ENCODE measurements around the gene HGFAC.

The HGFAC gene

DNA sequence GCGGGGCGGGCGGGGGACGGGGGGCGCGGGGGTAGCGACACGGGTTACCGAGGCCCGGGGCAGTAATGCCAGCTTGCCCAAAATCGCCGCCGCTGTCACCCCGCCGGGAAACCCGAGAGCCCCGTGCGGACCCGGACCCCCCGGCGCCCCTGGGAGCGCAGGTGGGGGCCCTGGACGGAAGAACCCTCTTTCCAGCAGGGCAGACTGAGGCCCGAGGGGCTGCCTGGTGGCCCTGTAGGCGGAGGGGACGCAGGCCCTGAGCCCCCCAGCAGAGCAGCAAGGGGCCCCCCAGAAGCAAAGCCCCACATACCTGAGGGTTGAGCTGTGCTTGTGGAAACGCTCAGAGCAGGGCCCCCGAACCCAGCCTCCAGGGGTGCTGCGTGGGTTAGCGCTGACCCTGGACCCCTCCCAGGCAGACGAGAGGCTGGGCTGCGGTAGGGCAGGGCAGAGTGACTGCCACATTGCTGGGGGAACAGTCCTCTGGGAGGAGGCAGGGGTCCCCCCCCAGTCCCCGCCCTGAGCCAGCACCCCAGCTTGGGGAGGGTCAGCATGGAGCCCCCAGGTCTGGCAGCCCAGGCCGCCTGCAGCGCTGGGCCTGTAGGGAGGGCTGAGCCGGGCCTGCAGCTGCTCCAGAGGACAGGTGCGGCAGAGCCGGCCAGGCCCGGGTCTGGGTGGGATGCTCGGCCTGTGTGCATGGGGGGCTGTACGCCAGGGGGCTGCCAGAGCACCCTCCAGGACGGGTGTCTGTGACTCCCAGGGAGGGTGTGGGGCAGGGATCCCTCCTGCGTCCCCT lies 22.0 kb downstream of the HGFAC start:
- no peak for DNase-seq (ENCODE audit: insufficient read length, low spot score)
- TF ChIP-seq, protein P1, sequence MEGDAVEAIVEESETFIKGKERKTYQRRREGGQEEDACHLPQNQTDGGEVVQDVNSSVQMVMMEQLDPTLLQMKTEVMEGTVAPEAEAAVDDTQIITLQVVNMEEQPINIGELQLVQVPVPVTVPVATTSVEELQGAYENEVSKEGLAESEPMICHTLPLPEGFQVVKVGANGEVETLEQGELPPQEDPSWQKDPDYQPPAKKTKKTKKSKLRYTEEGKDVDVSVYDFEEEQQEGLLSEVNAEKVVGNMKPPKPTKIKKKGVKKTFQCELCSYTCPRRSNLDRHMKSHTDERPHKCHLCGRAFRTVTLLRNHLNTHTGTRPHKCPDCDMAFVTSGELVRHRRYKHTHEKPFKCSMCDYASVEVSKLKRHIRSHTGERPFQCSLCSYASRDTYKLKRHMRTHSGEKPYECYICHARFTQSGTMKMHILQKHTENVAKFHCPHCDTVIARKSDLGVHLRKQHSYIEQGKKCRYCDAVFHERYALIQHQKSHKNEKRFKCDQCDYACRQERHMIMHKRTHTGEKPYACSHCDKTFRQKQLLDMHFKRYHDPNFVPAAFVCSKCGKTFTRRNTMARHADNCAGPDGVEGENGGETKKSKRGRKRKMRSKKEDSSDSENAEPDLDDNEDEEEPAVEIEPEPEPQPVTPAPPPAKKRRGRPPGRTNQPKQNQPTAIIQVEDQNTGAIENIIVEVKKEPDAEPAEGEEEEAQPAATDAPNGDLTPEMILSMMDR (IDR thresholded peaks at IDR 0.05; ENCODE audit: insufficient read depth, missing control alignments): no peak
- no peak for FAIRE-seq

DNA sequence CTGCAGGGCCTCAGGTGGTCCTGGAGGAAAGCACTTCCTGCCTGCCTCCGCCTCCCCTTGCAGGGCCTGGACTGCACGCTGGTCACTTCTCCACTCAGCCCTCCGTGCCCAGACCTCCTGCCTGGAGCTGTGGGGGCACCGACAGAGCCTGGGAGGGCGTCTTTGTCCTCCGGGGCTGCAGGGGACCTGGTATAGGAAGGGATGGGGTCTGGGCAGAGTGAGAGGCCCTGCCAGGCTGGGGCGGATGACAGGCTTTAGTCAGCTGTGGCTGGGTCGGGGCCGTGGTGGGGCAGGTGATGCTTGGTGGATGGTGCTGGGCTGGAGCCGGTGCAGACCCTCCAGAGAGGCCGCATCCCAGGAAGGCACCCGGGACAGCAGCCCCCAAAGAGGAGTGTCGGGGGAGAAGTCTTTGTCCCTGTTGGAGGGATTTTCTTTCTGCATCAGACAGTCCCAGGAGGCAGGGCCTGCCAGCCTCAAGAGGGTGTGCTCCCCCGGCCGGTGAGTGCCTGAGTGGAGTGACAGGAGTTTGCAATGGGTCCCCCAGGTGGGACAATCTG lies 22.7 kb downstream of the HGFAC start:
- no peak for FAIRE-seq

DNA sequence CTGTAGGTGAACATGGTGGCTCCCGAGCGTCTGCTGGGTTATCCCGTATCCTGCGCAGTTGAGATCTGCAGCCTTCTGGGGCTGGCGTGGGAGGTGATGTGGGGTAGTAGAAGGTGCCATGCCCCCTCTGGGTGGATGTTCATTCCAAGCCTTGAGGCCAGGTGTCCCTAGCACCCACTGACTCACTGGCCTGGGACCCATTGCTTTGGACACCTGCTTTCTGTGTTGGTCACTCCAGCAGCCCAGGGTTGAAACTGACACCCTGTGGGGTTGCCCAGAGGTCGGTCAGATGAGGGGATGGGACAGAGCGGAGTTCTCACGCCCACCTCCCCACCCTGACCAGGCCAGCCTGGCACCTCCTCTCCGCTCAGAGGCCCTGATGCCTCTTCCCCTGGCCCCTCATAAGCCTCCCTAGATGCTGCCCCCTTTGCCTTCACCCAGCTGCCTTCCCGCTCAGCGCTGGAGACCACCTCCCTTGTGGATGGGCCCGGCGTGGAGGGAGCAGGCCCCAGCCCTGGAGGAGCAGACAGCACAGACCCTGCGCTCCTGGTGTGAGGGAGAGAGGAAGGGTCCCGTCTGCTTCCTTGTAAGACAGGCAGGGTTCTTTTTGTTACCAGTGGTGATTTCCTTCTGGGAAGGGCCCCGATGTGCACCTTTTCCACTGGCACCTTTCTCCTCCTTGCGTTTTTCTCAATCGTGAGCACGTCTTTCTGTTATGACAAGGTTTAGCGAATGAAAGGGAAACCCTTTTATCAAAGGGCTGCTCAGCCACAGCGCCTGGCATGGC lies 23.3 kb downstream of the HGFAC start:
- no peak for DNase-seq (ENCODE audit: insufficient read length, low spot score)
- TF ChIP-seq, protein P1 (IDR thresholded peaks at IDR 0.05; ENCODE audit: insufficient read depth, missing control alignments): no peak
- no peak for FAIRE-seq

More for the DNA sequence above, 22.7 kb downstream of the HGFAC start:
- TF ChIP-seq, protein P1 (IDR thresholded peaks at IDR 0.05; ENCODE audit: insufficient read depth, missing control alignments): no peak
- DNase-seq (ENCODE audit: insufficient read length, low spot score): no peak

DNA sequence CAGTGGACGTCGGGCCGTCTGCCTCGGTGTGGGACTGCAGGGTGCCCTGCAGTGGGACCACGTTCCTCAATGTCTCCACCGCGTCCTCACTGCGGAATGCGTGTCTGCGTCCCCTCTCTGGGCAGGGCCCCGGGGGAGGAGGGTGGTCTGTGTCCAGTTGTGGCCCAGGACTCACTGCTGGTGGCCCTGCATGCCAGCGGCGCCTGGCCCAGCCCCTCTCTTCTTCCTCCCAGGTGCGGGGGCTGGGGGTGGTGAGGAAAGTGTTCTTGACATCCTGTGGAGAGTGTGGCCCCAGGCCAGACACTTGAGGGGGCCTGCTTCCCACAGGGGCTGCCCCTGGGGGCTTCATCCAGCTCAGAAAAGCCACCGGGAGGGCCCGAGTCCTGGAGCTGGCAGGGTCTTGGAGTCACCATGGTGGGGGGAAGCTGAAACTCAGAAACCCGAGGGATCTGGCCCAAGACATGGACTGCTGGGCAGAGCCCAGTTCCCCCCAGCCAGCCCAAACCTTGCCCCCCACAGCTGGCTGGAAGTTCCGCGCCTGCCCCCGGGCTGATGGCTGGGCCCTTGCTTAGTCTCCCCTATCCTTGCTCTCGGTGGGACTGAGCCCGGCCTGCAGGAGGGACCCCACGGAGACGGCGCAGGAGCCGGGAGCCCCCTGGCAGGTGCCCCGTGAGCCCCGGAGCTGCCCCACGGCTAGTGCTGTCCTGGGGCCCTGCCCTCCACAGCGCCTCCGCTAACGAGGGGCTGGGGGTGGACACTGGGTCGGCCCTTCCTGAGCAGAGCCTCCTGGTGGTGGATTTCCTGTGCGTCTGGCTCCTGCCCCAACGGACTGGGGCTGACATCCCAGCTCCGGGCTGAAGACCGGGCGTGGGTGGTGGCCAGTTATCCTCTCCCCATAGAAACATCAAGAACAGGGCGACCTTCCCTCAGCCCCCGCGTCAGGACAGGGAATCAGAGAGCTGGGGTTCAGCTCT lies 24.2 kb downstream of the HGFAC start:
- no peak for DNase-seq (ENCODE audit: insufficient read length, low spot score)
- TF ChIP-seq, protein P1 (IDR thresholded peaks at IDR 0.05; ENCODE audit: insufficient read depth, missing control alignments): no peak
- no peak for FAIRE-seq

DNA sequence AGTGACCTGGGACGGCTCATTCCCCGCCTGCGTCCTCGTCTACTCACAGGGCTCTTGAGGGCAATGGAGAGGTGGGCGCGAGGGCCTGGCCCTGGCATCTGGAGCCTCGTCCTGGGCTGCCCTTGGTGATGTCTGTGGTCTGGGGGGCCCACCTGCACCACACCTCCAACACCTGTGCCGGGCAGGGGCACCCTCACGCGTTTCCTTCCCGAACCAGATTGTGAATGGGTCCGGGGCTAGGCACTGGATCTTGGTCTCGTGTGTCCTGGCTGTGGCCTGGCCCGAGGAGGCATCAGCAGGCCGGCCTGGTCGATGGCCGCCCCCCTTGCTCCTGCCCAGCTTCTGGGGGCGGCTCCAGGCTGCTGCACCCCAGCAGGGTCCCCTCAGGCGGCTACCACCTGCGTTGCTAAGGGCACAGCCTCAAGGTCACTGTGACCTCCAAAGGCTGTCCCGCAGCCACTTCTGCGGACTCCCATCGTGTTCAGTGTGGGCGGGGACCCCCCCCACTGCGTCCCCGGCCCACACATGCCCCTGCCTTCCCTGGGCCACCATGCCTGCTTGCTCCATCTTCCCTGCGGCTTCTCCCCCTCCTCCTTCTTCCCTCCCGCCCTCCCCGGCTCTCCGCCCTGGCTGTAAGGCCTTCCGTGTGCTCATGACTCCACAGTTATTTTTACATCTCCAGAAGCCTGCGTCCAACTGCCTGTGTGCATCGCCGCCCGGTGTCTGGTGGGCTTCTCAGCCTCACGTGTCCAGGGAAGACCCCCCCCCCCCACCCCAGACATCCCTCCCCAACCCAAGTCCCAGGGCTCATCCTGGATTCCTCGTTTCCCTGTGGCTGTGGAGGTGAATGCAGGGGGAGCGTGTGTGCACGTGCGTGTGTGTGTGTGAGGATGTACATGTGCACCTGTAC lies 25.2 kb downstream of the HGFAC start:
- TF ChIP-seq, protein P1 (IDR thresholded peaks at IDR 0.05; ENCODE audit: insufficient read depth, missing control alignments): no peak
- FAIRE-seq: no peak

DNA sequence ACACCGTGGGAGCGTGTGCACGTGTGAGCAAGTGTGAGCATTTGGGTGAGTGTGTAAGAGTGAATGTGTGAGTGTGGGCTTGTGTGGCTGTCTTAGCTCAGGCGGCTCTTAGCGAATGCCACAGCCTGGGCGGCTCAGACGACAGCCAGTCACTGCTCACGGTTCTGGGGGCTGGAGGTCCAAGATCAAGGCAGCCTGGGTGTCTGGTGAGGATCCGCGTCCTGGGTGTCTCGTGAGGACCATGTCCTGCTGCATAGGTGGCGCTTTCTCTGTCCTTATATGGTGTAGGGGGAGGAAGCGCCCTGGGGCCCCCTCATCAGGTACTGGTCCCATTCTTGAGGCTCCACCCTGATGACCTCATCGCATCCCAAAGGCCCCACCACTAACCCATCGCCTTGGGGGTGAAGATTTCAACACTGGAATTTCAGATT lies 25.8 kb downstream of the HGFAC start:
- TF ChIP-seq, protein P1 (IDR thresholded peaks at IDR 0.05; ENCODE audit: insufficient read depth, missing control alignments): no peak
- DNase-seq (ENCODE audit: insufficient read length, low spot score) (no peak), FAIRE-seq (no peak)

More for the DNA sequence above, 25.2 kb downstream of the HGFAC start:
- DNase-seq (ENCODE audit: insufficient read length, low spot score): no peak
